Retinal pigment epithelial cell (primary cell): Measurements from ENCODE around the gene SPI1.

Source experiments
- DNase-seq: peaks from one replicate; pipeline ENCODE4 v3.0.0-alpha.2; 2010; ENCODE audit warnings: low read depth
- H3K4me3 ChIP-seq: 2 replicates; pipeline ENCODE4 v1.5.1; 2011; ENCODE audit warnings: mild to moderate bottlenecking, low read length, control low read depth, moderate library complexity
- CTCF ChIP-seq: conservative IDR thresholded peaks from 2 replicates; pipeline ENCODE4 v1.5.1; 2011; ENCODE audit warnings: low read depth, low read length, control low read depth, inconsistent platforms

SPI1 gene

DNA sequence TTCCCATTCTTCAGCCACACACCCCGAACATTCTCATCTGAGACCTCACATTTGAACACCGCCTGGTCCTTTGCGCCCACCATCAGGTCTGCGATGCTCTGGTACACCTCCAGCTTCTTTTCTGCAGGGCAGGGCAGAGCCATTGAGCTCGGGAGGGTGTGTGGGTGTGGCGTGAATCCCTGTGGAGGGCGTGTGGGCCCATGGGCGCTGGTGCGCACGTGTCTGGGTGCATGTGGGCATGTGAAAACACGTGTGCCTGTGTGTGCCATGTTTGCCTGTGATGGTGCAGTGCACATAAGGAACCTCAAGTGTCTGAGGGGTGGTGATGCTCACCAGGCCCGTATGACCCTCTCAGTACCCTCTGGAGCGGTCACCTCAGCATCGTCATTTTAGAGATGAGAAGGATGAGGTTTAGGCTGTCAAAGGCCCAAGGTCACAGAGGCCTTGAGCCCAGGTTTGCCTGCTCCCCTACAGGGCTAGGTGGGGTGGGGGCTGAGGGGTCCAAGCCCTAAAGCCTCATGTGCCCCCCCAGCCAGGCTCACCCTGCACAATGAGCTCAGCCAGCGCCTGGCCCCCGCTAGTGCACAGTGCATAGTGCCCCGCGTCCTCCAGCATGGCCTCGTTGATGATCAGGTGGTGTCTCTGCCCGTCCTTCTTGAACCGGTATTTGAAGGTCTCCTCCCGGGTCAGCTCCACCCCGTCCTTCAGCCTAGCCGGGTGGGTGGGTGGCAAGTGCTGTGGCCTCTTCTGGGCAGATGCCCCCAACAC lies 36.1 kb downstream of the SPI1 start:
- no peak overlapping the region for H3K4me3 ChIP-seq
- DNase-seq: no peak
- no peak for TF ChIP-seq CTCF

DNA sequence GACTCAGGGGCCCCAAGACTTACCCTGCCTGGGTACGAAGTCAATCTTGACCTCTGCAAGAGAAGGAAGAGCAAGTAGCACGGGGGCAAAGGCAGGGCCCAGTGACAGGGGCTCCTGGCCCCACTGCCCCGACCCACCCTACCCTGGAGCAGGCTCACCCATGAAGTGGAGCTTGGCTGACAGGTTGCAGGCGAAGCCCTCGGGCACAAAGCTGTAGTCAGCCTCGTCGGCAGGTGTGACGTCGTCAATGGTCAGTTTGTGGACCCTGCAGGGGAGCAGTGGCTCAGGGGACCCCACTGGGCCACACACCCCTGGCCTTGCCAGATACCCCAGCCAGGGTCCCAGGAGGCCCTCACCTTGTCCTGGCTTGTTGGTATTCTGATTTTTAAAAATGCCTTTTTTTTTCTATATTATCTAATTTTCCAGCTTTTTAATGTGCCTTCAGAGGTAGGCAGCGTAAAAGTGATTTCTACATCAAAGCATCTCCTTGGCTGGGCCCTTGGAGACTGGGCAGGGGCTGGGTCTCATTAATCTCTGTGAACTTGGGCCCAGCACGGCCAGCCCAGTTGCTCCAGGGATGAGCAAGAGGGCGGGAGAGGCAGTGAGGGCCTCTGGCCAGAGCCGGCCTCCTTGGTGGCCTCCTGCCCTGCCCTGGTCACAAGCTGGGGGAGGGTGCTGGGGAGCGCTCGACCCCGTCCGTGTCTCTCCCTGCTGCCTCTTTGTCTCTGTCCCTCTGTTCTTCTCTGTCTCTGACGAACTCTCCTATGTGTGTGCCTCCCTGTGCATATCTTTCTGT lies 37.2 kb downstream of the SPI1 start:
- TF ChIP-seq CTCF: no peak
- no peak overlapping the region for H3K4me3 ChIP-seq
- DNase-seq: no peak

DNA sequence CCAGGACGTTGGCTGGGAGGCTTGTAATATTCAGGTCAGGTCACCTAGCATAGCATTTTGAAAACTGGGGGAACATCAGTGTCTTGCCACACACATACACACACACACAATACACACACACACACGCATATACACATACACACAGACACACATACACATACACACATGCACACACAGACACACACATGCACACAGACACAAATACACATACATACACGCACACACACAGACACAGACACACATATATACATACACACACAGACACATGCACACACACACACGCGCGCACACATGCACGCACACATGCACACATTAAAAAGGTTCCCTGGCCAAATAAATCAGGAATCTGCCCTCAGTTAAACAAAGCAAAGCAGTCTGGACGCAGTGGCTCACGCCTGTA lies 38.3 kb downstream of the SPI1 start:
- H3K4me3 ChIP-seq: no peak overlapping the region
- TF ChIP-seq CTCF: no peak
- no peak for DNase-seq

- H3K4me3 ChIP-seq: no peak overlapping the region
- TF ChIP-seq CTCF: no peak
- no peak for DNase-seq
Measured at GRCh38 chr11:47338396-47339241, 39.7 kb downstream of the SPI1 start.

DNA sequence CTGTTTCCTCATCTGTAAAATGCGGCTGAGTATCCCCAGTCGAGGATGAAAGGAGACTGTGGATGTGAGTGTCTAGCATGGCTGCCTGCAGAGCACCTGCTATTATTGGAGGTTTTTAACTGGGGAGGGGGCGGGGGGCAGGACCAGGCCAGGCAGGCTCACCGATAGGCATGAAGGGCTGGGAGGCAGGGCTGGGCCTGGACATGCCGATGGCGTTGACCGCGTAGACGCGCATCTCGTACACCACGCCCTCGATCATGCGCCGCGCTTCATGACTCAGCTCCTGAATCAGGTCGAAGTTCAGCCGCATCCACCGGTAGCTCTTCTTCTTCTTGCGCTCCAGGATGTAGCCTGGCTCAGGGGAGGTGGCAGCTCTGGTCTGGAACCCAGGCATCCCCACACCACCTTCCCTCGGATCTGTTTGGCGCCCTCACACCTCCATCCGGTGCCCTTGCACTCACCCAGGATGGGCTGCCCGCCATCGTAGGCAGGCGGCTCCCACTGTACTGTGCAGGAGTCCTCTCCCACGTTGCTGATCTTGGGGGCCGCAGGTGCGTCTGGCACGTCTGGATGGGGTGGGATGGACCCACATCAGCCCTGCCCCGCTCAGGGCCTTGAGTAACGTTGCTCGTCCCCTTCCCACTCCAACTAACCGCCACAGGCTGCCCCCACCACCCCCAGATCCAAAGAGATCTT lies 41.0 kb downstream of the SPI1 start:
- no peak overlapping the region for H3K4me3 ChIP-seq
- no peak for TF ChIP-seq CTCF
- no peak for DNase-seq

DNA sequence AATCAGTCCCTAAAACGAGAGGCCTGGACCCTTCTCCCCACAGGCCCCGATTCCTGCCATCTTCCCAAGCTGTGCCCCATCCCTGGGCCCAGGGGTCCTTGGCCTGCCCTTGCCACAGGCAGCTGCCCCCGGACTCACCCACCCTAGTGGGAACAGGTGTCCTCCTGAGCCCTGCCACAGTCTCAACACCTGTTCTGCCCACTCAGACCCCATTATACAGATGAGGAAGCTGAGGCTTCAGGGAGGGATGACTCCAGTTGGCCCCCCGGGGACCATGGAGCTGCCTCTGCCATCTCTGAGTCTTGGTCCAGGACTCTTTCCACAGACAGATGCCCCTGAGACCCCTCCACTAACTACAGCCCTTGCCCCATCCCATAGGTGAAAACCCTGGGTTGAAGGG lies 41.8 kb downstream of the SPI1 start:
- TF ChIP-seq CTCF: no peak
- DNase-seq: no peak

More for the DNA sequence above, 41.8 kb downstream of the SPI1 start:
- no peak overlapping the region for H3K4me3 ChIP-seq
